22Rv1 (cell line): Measurements from ENCODE around the gene LDLRAD4.

ENCODE experiments used
- H3K27ac ChIP-seq: fragments of 450-650 bp; 2 replicates; pipeline ENCODE4 v1.5.1; 2017
- ZFX ChIP-seq: fragments of 450-650 bp; IDR thresholded peaks from 2 replicates; pipeline ENCODE4 v1.6.1; 2017; ENCODE audit warnings: antibody characterized with exemption, borderline replicate concordance
- TF ChIP-seq, protein P1 (sequence below): fragments of 450-650 bp; IDR thresholded peaks from 2 replicates; pipeline ENCODE4 v1.5.1; 2017; ENCODE audit warnings: mild to moderate bottlenecking

The LDLRAD4 gene

DNA sequence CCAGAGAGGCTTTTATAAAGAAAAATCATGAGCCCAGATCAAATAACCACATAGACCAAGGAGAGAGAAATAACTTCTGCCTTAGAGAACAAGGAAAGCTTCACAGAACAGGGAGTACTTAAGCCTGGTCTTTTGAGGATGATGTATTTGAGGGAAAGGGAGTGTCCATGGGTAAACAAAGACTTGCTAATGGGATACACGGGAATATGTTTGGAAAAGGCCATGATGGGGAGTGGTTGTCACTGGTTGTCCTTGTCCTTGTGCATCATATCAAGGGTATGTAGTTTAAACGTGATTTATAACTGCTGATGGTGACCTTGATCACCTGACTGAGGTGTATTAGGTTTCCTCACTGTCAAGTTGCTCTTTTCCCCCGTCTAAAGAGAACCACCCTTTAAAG, 337.9 kb downstream of the LDLRAD4 start:
- TF ChIP-seq ZFX, result no peak
- H3K27ac ChIP-seq, result no peak overlapping the region

DNA sequence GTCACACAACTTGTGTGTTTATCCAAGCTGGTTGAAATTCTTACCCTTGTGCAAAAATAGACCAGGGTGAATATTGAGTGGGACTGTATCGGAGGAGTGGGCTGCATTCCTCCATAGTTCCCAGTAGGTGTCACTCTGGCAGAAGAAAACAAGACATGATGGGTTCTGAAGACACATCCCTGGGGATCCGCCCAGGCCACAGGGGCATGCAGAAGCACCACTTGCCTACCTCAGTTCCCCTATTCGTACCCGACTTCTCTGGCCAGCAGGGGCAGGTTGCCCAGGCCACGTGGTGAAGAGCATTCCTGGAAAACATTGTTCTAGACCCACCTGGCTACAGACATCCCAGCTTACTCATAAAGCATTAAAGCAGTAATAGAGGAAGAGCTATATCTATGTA, 339.6 kb downstream of the LDLRAD4 start:
- H3K27ac ChIP-seq, result no peak overlapping the region
- no peak for TF ChIP-seq ZFX
- TF ChIP-seq, protein P1, sequence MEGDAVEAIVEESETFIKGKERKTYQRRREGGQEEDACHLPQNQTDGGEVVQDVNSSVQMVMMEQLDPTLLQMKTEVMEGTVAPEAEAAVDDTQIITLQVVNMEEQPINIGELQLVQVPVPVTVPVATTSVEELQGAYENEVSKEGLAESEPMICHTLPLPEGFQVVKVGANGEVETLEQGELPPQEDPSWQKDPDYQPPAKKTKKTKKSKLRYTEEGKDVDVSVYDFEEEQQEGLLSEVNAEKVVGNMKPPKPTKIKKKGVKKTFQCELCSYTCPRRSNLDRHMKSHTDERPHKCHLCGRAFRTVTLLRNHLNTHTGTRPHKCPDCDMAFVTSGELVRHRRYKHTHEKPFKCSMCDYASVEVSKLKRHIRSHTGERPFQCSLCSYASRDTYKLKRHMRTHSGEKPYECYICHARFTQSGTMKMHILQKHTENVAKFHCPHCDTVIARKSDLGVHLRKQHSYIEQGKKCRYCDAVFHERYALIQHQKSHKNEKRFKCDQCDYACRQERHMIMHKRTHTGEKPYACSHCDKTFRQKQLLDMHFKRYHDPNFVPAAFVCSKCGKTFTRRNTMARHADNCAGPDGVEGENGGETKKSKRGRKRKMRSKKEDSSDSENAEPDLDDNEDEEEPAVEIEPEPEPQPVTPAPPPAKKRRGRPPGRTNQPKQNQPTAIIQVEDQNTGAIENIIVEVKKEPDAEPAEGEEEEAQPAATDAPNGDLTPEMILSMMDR, result peak; percentile 73

DNA sequence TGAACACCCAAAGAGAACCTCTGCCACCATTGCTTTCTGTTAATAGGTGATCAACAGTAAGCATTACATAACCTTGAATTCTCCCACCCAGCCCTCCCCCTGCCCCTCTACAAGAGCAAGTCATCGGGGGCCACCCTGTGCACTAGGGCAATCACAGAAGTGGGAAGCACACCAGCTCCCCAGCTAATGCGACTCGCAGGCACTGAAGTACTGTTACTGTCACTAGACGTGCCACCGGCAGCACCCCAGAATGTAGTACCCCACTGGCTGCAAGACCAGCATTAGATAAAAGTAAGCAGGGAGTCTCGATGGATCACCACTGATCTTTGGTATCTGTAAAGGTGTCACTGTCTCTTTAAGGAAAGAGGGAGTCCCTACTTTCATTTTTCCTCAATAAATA, 340.2 kb downstream of the LDLRAD4 start:
- TF ChIP-seq ZFX, result no peak
- TF ChIP-seq, protein P1, result no peak
- H3K27ac ChIP-seq, result no peak overlapping the region

DNA sequence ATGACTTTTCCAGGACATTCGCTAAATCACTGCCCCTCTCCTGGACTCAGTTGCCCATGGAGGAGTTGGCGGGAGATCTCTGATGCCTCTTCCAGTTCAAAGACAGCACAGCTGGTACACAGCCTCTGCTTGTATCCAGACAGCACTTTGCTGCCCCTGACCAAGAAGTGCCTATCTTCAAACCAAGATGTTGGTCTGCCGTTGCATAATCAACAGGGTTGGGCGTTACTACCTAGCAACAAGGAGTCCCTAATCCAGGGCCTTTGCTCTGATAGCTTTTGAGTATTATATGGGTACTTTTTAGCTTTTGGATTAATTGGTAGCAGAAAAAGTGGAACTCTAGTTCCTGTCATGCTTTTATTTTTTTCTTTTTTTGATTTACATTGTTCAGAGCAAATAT, 341.2 kb downstream of the LDLRAD4 start:
- TF ChIP-seq, protein P1, result no peak
- TF ChIP-seq ZFX, result no peak
- H3K27ac ChIP-seq, result no peak overlapping the region

DNA sequence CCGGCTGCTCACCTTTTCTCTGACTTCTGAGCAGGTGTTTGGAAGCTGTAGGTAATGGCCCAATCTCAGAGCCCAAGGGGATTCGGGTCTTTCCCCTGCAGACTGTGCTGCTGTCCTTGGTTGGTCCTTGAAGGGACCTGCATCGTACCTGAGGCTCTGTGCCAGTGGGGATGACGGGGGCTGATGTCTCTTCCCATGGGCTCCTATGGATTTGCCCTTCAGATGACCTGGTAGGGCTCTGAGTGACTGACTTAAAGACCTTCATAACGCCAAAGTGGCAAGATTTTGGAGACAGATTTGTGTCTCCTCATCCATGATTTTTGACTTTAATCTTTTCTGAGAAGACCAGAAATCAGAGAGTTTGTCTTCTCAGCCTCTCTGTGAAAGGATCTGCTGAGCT, 341.7 kb downstream of the LDLRAD4 start:
- TF ChIP-seq, protein P1, result no peak
- no peak for TF ChIP-seq ZFX
- H3K27ac ChIP-seq, result no peak overlapping the region

DNA sequence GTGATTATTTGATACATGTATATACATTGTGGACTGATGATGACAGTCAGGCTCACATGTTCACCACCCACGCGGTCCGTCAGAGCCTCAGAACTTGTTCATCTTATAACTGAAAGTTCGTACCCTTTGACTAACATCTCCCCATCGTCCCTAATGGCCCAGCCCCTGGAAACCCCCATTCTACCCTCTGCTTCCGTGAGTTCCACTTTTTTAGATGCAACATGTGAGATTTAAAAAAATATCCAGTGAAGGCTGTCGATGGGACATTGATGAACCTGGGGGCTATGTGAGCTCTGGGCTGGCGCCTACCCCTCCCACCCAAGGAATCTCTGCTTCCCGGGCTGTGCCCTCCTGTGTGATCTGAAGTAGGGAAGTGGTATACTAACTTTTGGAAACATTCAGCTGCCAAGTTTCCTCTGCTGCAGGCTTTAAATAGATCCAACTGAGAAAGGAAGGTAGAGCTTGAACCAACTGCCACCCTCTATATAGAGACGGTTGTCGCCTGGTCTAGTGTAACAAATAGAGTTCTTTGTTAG, 344.0 kb downstream of the LDLRAD4 start:
- no peak for TF ChIP-seq ZFX
- TF ChIP-seq, protein P1, result no peak
- H3K27ac ChIP-seq, result no peak overlapping the region

DNA sequence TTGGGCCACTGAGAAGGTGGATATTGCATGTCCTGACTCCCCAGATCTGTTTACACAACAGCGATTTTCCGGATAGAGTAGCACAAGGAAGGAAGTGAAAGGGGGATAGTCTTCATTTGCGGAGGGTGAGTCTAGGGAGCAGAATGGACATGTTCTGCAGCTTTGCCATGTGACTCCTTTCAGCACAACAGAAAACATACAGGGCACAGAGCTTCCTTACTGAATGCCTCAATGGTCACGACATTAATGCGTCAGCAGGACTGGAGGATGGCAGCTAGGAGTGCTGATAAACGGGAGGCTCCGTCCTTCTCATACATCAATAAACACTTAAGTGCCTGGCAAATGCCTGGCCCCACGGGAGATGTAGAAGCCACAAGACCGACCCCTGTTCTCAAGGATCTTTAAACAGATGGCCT, 344.8 kb downstream of the LDLRAD4 start:
- H3K27ac ChIP-seq, result no peak overlapping the region
- TF ChIP-seq, protein P1, result no peak

DNA sequence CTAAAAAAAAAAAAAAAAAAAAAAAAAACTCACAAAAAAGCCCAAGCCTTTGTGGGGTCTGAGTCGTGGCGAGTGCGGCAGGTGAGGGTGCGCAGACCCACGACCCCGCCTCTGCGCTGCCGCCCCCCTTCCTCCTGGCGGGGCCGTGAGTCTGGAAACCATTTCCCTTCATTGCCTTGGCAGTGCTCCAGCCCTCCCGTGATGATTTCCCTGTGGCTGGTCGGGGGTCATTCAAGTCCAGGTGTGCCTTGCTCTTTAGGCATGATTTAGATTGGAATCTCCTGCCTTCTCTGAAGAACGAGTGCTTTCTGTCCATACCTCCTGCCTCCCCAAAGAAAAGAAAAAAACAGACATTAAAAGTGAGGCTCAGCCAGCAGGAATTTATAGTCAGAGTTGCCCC, 346.0 kb downstream of the LDLRAD4 start:
- no peak overlapping the region for H3K27ac ChIP-seq
- TF ChIP-seq, protein P1, result no peak
- no peak for TF ChIP-seq ZFX
